ENCODE measurements around the gene NRROS.

GRCh38 chr3:196684548-196685407, 45.3 kb downstream of the NRROS start:
- TF ChIP-seq, protein P1, sequence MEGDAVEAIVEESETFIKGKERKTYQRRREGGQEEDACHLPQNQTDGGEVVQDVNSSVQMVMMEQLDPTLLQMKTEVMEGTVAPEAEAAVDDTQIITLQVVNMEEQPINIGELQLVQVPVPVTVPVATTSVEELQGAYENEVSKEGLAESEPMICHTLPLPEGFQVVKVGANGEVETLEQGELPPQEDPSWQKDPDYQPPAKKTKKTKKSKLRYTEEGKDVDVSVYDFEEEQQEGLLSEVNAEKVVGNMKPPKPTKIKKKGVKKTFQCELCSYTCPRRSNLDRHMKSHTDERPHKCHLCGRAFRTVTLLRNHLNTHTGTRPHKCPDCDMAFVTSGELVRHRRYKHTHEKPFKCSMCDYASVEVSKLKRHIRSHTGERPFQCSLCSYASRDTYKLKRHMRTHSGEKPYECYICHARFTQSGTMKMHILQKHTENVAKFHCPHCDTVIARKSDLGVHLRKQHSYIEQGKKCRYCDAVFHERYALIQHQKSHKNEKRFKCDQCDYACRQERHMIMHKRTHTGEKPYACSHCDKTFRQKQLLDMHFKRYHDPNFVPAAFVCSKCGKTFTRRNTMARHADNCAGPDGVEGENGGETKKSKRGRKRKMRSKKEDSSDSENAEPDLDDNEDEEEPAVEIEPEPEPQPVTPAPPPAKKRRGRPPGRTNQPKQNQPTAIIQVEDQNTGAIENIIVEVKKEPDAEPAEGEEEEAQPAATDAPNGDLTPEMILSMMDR (IDR thresholded peaks at IDR 0.05) = peak; percentile 88 to 96 (median 92)
- TF ChIP-seq POLR2A (IDR thresholded peaks at IDR 0.05) = no peak

Data from esophagus squamous epithelium (tissue), 4 donors.